Breast epithelium (tissue), 3 donors: ENCODE data around the gene TRNP1.

Experiments used
- POLR2A ChIP-seq: fragments of 450-650 bp; IDR thresholded peaks from one replicate; pipeline ENCODE4 v1.6.1; 2016; ENCODE audit warnings: antibody characterized with exemption, mild to moderate bottlenecking, moderate library complexity
- POLR2AphosphoS5 ChIP-seq, 3 donors: sonication (generic); formaldehyde crosslinking; IDR thresholded peaks; one replicate each; pipeline ENCODE4 v1.6.1; 2017; ENCODE audit warnings: antibody characterized with exemption in 3 of 3

GRCh38 chr1:27042670-27043069 lies 49.2 kb downstream of the TRNP1 start:
- TF ChIP-seq POLR2AphosphoS5 (IDR thresholded peaks at IDR 0.05) = no peak
- no peak for TF ChIP-seq POLR2A
